ENCODE results near the gene CNGA3.

DNA sequence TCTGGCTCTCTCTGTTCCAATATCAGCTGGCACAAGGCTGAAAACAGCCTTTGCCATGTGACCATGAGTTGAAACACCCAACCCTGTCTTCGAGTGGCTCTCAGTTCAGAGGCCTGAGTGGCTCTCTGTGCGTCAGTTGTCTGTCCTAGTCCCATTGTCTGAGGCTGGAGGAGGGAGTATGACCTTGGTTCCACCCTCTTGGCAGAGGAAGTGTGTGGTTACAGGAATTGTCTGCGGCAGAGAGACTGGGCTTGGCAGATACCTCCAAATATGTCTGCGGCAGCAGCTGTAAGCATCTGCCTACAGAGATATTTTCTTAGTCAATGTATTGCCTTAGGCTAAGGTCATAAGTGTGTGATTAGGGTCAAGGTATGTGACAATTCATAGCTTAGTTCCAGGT is 32.6 kb downstream of the CNGA3 start:
- TF ChIP-seq RAD51 (IDR thresholded peaks at IDR 0.05) (no peak), POLR2A (IDR thresholded peaks at IDR 0.05; ENCODE audit: low read depth, low read length) (no peak), RAD21 (IDR thresholded peaks at IDR 0.05; ENCODE audit: insufficient read depth, low read depth, low read length) (no peak), DPF2 (IDR thresholded peaks at IDR 0.05) (no peak), KAT2A (conservative IDR thresholded peaks at IDR 0.05; ENCODE audit: control insufficient read depth, low read depth, low read length) (no peak)
- TF ChIP-seq, protein P1, sequence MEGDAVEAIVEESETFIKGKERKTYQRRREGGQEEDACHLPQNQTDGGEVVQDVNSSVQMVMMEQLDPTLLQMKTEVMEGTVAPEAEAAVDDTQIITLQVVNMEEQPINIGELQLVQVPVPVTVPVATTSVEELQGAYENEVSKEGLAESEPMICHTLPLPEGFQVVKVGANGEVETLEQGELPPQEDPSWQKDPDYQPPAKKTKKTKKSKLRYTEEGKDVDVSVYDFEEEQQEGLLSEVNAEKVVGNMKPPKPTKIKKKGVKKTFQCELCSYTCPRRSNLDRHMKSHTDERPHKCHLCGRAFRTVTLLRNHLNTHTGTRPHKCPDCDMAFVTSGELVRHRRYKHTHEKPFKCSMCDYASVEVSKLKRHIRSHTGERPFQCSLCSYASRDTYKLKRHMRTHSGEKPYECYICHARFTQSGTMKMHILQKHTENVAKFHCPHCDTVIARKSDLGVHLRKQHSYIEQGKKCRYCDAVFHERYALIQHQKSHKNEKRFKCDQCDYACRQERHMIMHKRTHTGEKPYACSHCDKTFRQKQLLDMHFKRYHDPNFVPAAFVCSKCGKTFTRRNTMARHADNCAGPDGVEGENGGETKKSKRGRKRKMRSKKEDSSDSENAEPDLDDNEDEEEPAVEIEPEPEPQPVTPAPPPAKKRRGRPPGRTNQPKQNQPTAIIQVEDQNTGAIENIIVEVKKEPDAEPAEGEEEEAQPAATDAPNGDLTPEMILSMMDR (IDR thresholded peaks at IDR 0.05 in 2 of 3, conservative IDR thresholded peaks at IDR 0.05 in 1 of 3; ENCODE audit: control insufficient read depth in 2 of 3, extremely low read depth in 1 of 3, insufficient read depth in 1 of 3, low read depth in 3 of 3, low read length in 3 of 3): no peak
